ENCODE results near the gene NIBAN1.
"Not testable (repeated sequence)": the region's sequence is repeated elsewhere in the genome, so short reads cannot be mapped to it uniquely, and the experiment has no call there.

NIBAN1 gene

DNA sequence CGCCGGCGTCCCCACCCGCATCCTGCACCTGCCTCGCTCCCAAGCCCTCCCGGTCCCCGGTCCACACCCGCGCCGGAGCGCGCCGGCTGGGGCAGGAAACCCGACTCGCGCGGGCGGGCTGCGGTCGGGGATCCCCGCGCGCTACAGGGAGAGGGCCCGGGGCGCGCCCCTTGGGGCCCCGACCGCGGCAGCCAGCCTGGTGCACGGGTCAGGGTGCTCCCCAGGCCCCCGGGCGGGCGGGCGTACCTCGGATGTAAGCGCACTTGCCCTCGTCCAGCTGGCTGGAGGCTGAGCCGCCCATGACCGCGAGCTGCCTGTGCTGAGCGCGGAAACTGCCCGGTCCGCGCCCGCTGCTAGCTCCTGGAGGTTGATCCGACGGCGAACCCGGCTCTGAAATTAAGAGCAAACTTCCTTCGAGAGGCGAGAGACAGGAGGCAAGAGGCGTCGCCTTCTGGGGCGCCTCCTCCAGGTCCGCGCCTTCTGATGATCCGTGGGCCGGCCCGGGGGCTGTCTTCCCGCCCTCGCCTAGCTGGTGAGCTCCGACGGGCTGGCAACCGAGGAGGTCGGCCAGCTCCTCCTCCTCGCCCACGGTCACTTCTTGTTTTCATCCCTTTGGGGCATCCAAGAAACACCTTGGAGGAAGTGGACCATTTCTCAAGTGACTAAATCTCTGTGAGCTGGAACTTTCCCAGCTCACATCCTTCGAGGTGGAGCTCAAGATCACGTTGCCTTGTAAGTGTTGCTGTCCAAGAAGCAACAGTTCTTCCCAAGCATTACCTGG, at the start of gene NIBAN1:
Gene NIBAN1 (minus strand): TSS at position 453 of the 781 bp plus-strand sequence. CDS start 152 bp downstream, at position 301.
- DNase-seq (ENCODE audit: low read depth in 2 of 3, low spot score in 1 of 3) = peak; percentile 34 to 59 (median 38)

- no peak for DNase-seq (ENCODE audit: low read depth in 2 of 3, low spot score in 1 of 3)
These were observed 43.7 kb upstream of the NIBAN1 start for GRCh38 chr1:185017966-185018365.

DNA sequence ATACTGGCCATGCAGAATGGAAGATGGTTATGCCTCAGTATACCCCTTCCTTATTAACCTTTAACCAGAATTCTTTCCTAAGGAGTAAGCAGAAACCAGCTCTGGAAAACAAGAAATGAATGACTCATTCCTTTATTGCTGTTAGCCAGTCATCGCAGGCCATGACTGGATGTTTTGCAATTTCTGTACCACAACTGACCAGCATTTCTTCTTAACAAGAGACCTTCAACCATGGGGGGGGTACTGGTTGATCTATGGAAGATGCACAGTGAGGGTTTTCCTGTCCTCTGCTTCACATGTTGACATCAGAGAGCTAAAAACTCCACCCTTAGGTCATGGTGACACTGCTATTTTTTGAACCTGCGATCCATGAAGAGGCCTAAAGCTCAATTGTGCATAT, 43.0 kb upstream of the NIBAN1 start:
- DNase-seq (ENCODE audit: low read depth in 2 of 3, low spot score in 1 of 3) = no peak

- no peak for DNase-seq (ENCODE audit: low read depth in 2 of 3, low spot score in 1 of 3)
These were observed 42.6 kb upstream of the NIBAN1 start for GRCh38 chr1:185016880-185017279.

GRCh38 chr1:185015631-185016030, 41.3 kb upstream of the NIBAN1 start:
- DNase-seq (ENCODE audit: low read depth in 2 of 3, low spot score in 1 of 3) = no peak

GRCh38 chr1:185014941-185015340, 40.6 kb upstream of the NIBAN1 start:
- no peak for DNase-seq (ENCODE audit: low read depth in 2 of 3, low spot score in 1 of 3)

GRCh38 chr1:185010361-185010760, 36.1 kb upstream of the NIBAN1 start:
- DNase-seq (ENCODE audit: low read depth in 2 of 3, low spot score in 1 of 3) = no peak

DNA sequence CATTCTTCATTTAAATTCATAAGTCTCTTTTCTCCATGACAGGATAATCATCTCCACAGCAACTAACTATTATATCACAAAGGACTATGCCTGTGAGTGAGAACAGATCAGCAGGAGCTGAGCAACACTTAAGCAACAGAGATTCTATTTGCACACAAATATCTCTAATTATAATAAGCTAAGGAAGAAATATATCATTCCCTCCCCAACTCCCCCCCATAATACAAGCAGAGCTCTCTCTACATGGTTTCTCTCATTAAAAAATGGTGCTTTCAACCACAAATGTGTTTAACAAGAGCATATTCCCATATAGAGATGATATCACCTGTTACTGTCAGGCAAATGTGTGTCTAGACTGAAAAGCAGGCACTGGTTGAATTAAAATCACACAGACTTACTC, 34.5 kb upstream of the NIBAN1 start:
- DNase-seq (ENCODE audit: low read depth in 2 of 3, low spot score in 1 of 3) = no peak

GRCh38 chr1:185001312-185001880, 27.1 kb upstream of the NIBAN1 start:
- DNase-seq (ENCODE audit: low read depth in 2 of 3, low spot score in 1 of 3) = not testable (repeated sequence)

DNA sequence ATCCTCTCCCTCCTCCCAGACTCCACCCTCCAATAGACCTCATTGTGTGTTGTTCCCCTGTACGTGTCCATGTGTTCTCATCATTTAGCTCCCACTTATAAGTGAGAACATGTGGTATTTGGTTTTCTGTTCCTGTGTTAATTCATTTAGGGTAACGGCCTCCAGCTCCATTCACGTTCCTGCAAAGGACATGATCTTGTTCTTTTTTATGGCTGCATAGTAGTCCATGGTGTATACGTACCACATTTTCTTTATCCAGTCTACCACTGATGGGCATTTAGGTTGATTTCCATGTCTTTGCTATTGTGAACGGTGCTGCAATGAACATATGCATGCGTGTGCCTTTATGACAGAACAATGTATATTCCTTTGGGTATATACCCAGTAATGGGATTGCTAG, 25.7 kb upstream of the NIBAN1 start:
- DNase-seq (ENCODE audit: low read depth in 2 of 3, low spot score in 1 of 3) = not testable (repeated sequence)

GRCh38 chr1:184994301-184994700, 20.0 kb upstream of the NIBAN1 start:
- no peak for DNase-seq (ENCODE audit: low read depth in 2 of 3, low spot score in 1 of 3)

- DNase-seq (ENCODE audit: low read depth in 2 of 3, low spot score in 1 of 3) = no peak
These were observed 18.0 kb upstream of the NIBAN1 start for GRCh38 chr1:184992271-184992670.

DNA sequence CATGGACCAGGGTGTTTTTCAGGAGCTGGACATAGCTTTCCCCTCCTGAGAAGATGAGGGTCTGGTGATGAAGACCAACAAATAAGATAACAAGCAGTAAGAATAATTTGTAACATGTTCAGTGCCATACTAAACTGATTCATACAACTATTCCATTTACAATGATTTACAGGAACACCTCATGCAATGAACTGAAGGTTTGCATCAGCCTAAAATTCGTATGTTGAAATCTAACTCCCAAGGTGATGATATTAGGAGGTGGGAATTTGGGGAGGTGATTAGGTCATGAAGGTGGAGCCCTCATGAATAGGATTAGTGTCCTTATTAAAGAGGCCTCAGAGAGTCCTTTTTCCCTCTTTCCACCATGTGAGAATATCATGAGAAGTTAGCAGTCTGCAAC, 15.9 kb upstream of the NIBAN1 start:
- no peak for DNase-seq (ENCODE audit: low read depth in 2 of 3, low spot score in 1 of 3)

DNA sequence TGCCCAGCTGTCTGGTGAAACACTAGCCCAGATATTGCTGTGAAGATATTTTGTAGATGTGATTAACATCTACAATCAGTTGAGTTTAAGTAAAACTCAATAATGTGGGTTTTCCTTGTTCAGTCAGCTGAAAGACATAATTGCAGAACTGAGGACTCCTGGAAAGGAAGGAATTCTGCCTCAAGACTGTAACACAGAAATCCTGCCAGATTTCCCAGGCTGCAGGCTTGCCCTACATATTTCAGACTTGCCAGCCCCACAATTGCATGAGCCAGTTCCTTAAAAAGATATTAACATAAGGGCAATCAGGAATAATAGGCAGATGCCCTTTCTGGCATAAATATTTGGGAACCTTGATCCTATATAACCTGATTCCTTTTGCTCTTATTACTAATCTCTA, 14.2 kb upstream of the NIBAN1 start:
- DNase-seq (ENCODE audit: low read depth in 2 of 3, low spot score in 1 of 3) = no peak

DNA sequence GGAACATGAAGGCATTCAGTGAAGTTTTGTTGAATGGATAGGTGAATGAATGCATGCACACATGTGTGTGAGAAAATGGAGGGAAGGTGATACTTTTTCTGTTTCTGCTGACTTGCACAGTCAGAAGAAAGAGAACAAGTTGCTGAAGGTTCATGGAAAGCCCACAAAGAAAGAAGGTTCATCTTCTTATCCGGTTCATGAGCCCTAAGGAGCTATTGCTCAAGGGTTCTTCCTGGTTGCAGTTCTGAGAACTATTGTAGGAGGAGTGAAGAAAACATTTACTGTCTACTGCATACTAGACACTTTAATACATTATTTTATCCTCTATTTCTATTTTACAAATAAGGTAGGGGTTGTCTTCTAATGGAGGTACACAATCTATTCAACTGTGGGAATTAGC, 13.4 kb upstream of the NIBAN1 start:
- DNase-seq (ENCODE audit: low read depth in 2 of 3, low spot score in 1 of 3) = no peak

DNA sequence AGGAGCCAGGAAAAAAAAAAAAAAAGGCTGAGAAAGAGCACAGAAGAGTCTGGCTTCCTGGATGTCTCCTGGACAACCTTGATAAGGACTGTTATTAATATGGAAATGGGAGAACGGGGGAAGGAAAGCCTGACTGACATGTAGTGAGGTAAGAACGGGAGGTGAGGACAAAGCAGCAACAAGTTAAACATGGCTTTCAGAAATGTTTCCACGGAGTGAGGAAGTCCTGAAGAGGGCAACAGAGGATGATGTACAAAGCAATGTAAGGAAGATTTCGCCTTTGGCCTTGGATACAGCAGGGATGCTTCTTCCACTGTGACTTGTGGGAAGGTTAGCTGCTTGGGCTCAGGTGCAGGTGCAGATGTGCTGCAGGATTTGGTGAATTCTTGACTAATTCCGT, 11.9 kb upstream of the NIBAN1 start:
- no peak for DNase-seq (ENCODE audit: low read depth in 2 of 3, low spot score in 1 of 3)

DNA sequence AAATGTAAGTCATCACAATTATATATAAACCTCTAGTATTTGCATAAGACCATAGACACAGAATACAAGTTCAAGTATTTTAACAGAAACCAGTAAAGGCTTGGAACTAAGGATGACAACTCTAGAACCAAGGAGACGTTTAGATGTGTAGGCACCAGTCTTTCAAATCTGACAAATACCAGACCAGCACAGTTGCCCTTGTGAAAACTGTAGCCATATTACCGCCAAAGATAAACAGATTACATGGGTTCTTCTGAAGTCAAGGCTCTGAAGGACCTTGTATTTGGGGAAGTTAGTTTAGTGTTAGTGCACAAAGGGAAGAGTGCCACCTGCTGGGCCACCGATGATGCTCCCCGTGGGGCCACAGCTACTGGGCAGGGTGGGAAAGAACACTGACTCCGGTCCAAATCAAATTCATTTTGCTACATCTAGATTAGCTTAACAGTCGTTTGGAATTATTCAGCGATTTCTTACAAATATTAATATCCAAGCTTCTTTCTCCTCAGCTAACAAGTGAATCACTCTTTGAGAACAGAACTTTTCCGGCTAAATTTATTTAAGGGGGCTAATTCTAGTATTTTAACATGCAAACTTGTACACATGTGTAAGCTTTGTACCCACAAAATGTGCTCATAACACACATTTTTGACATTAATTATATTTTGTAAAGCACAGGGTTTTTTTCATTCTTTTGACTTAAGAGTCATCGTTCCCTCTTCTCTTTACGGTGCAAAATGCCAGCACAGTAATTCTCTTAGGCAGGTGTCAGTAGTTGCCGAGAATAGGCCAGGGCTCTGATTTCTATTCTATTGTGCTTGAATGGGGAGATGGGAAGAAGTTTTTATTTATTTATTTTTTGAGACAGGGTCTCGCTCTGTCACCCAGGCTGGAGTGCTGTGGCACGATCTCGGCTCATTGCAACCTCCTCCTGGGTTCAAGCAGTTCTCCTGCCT, 8.0 kb upstream of the NIBAN1 start:
- DNase-seq (ENCODE audit: low read depth in 2 of 3, low spot score in 1 of 3) = peak; percentile 62 to 76 (median 65)

DNA sequence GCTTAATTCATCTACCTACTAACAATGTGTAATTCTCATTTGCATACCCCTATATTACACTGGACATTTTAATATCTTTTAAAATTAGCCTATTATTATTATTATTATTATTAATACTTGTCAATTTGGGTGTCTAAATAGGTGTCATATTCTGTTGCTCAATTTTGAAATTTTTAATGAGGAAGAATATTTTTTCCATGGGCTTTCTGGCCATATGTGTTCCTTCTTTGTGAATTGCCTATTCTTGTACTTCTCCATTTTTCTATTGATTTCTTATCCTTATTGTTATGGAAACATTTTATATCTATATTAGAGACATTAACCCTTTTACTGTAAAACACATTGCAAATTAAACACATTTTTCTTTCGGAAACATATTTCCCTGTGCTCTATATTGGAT, 6.4 kb upstream of the NIBAN1 start:
- DNase-seq (ENCODE audit: low read depth in 2 of 3, low spot score in 1 of 3) = no peak

DNA sequence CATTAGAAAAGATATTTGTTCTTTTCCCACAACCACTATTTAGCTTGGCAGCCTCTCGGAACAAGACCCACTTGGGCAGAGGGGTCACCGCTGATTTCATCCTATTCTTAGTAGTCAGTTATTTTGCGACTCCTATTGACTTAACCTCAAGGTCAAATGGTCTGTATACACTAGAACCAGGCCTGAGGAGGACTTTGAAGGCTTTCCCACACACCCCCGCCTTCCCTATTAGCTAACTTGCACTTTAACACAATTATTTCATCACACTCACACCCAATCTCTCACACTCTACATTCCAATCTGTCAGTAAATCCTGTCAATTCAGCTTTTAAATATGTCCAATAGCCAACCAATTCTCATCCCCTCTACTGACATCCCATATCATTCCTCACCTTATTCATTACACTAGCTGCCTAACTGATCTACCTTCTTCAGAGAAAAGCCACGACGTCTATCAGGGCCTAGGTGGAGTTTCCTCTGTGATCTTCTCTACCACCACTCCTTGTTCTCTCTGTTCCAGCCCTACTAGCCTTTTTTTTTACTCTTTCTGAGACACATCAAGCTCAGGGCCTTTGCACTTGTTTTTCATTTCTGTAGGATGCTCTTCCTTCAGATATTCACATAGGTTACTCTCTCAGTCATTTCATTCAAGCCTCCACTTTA, 1.0 kb upstream of the NIBAN1 start:
- no peak for DNase-seq (ENCODE audit: low read depth in 2 of 3, low spot score in 1 of 3)

DNA sequence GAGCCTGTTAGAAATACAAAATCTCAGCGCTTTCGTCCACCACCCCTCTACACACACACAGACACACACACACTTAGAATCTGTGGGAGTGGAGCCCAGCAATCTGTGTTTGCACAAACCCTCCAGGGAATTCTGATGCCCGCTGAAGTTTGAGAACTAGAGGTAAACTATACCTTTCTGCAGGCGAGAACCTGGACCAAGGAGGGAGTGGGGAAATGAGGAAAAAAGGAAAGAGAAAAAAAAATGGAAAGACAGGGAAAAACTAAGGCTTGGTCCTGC, 468 bp upstream of the NIBAN1 start:
- no peak for DNase-seq (ENCODE audit: low read depth in 2 of 3, low spot score in 1 of 3)

DNA sequence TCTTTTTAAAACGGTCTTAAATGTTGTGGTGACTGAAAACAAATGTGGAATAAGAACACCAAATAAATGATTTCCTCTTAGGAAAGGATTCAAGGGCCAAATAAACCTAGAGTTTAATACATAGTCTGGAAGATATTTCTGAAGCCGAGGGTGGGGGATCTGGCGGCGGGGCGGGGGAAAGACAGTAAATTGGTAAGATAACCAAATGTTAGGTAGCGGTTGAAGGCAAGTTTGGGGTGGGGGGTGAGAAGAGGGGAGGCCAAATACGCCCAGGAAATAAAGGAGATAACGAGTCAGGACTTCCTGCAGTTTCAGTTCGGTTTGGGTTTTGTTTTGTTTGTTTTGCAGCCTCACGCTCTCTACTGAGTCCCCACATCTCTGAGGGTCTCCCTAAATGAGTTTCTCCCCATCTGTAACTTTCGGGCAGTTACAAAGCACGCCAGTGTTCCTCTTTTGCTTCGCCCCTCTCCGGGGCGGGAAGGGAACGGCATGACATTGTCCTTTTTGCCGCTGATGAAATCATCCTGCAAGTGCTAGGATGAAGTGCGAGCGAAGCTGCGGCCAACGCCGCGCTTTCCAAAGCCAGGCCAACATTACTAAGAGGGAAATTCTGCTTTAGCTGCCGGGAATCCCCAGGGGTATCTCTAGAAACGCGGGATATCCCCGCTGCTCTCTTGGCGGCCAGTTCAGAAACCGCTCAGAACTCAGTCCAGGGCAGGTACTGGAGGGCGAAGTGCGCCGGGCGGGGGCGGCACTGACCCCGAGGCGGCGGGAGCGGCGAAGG, 844 bp downstream of the NIBAN1 start:
- DNase-seq (ENCODE audit: low read depth in 2 of 3, low spot score in 1 of 3) = peak; percentile 53 to 65 (median 62)
